ENCODE measurements around the gene UBB.

DNA sequence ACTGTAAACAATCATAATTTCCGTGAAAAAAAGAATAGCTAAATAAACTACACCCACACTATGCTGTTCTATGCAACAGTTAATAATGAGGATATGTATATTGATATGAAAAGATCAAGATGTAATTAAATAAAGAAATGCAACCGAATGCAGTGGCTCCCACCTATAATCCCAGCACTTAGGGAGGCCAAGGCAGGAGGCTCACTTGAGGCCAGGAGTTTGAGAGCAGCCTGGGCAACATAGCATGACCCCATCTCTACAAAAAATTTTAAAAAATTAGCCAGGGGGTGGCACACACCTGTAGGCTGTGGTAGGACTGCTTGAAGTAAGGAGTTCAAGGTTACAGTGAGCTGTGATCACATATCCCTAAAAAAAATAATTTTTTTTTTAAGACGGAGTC lies 42.5 kb upstream of the UBB start:
- TF ChIP-seq, protein P1, sequence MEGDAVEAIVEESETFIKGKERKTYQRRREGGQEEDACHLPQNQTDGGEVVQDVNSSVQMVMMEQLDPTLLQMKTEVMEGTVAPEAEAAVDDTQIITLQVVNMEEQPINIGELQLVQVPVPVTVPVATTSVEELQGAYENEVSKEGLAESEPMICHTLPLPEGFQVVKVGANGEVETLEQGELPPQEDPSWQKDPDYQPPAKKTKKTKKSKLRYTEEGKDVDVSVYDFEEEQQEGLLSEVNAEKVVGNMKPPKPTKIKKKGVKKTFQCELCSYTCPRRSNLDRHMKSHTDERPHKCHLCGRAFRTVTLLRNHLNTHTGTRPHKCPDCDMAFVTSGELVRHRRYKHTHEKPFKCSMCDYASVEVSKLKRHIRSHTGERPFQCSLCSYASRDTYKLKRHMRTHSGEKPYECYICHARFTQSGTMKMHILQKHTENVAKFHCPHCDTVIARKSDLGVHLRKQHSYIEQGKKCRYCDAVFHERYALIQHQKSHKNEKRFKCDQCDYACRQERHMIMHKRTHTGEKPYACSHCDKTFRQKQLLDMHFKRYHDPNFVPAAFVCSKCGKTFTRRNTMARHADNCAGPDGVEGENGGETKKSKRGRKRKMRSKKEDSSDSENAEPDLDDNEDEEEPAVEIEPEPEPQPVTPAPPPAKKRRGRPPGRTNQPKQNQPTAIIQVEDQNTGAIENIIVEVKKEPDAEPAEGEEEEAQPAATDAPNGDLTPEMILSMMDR (conservative IDR thresholded peaks at IDR 0.05; ENCODE audit: low read length): no peak
- TF ChIP-seq EZH2phosphoT487 (IDR thresholded peaks at IDR 0.05; ENCODE audit: borderline replicate concordance, low read depth, low read length): no peak
